GM12878 (cell line): ENCODE results near the gene EMP1. TPM values are rescaled to one million over a fixed set of nuclear protein-coding genes. Genes with fewer than 3 reads are reported as not detected.

ENCODE experiments used
- ATAC-seq: fragments of 200-7000 bp; cut with Tn5 transposase; 3 replicates; pipeline ENCODE4 v1.9.1; 2020; ENCODE audit warnings: mild to moderate bottlenecking, moderate library complexity
- BruUV-seq: library from RNA; stranded (reverse); fragments of 400-500 nt; replicated peaks from 2 replicates; lab custom pipeline; 2021; lab: Mats Ljungman, UMichigan
- CTCF ChIA-PET: fragments of 300-600 bp; sonication (Branson Sonifier 250); formaldehyde crosslinking; extraction: SDS; loops from one replicate; lab custom pipeline; 2021; ENCODE audit warnings: inconsistent platforms; lab: Yijun Ruan, JAX
- POLR2A ChIA-PET: fragments of 350-600 bp; formaldehyde crosslinking; extraction: SDS; loops from one replicate; lab custom pipeline; 2021; ENCODE audit warnings: inconsistent platforms; lab: Charles Lee
- RAD21 ChIA-PET: fragments of 300-600 bp; sonication (Branson Sonifier 250); formaldehyde crosslinking; loops from one replicate; lab custom pipeline; 2023; ENCODE audit warnings: antibody characterized with exemption; ENCODE audit not compliant: unreplicated experiment; lab: Charles Lee
- SMC1A ChIA-PET: fragments of 300-600 bp; sonication (Branson Sonifier 250); formaldehyde crosslinking; loops from one replicate; lab custom pipeline; 2023; ENCODE audit not compliant: unreplicated experiment, uncharacterized antibody; lab: Charles Lee
- DNase-seq: peaks from one replicate; pipeline ENCODE4 v3.0.0-alpha.2; 2011; ENCODE audit warnings: low read depth, low spot score
- FAIRE-seq: peaks from 3 replicates; lab custom pipeline; 2011; peaks lifted over from hg19 to GRCh38; lab: Jason Lieb, UNC
- H2AFZ ChIP-seq: 2 replicates; pipeline ENCODE4 v1.6.0; 2011; ENCODE audit warnings: low read depth, low read length, control low read depth; ENCODE audit not compliant: control insufficient read depth
- H3K27ac ChIP-seq: 2 replicates; pipeline ENCODE4 v1.5.1; 2011; ENCODE audit warnings: control low read depth; ENCODE audit not compliant: control insufficient read depth, insufficient read depth
- H3K27me3 ChIP-seq, 2 experiments: replicated peaks in 1 of 2; 2 replicates each; pipeline versions ENCODE4 v1.6.0 to v1.6.1; 2011; ENCODE audit warnings: low read length in 1 of 2; ENCODE audit not compliant: control insufficient read depth in 2 of 2, insufficient read depth in 2 of 2
- H3K36me3 ChIP-seq, 2 experiments: 2 replicates each; pipeline ENCODE4 v1.5.1; 2011; ENCODE audit warnings: low read length in 1 of 2; ENCODE audit not compliant: control insufficient read depth in 2 of 2, insufficient read depth in 2 of 2
- H3K4me1 ChIP-seq: 2 replicates; pipeline ENCODE4 v1.6.1; 2011; ENCODE audit warnings: mild to moderate bottlenecking, low read length, moderate library complexity, mixed read lengths; ENCODE audit not compliant: control insufficient read depth, insufficient read depth
- H3K4me2 ChIP-seq: 2 replicates; pipeline ENCODE4 v1.6.0; 2011; ENCODE audit warnings: control low read depth; ENCODE audit not compliant: control insufficient read depth, insufficient read depth
- H3K4me3 ChIP-seq: fragments of 200-600 bp; sonication (generic); 2 replicates; pipeline ENCODE4 v1.5.1; 2016
- H3K79me2 ChIP-seq: 2 replicates; pipeline ENCODE4 v1.6.0; 2011; ENCODE audit warnings: low read length; ENCODE audit not compliant: control insufficient read depth, insufficient read depth
- H3K9ac ChIP-seq: 2 replicates; pipeline ENCODE4 v1.8.0; 2011; ENCODE audit warnings: low read length, control low read depth, mixed read lengths; ENCODE audit not compliant: control insufficient read depth, insufficient read depth
- H3K9me3 ChIP-seq: replicated peaks from 3 replicates; pipeline ENCODE4 v1.5.1; 2011; ENCODE audit warnings: mild to moderate bottlenecking, low read length; ENCODE audit not compliant: control insufficient read depth, insufficient read depth
- H4K20me1 ChIP-seq: 2 replicates; pipeline ENCODE4 v1.6.0; 2011; ENCODE audit not compliant: control insufficient read depth, insufficient read depth
- CREB1 ChIP-seq: IDR thresholded peaks from 2 replicates; pipeline ENCODE4 v1.6.1; 2012; ENCODE audit warnings: low read depth, mild to moderate bottlenecking, inconsistent platforms
- EP300 ChIP-seq, 2 experiments: fragments of 150-350 bp in 1 of 2; IDR thresholded peaks; 2 replicates each; pipeline ENCODE4 v1.6.1; 2011 to 2012; ENCODE audit warnings: low read depth in 2 of 2, low read length in 2 of 2, borderline replicate concordance in 1 of 2, improper control_type of control experiment in 1 of 2, inconsistent platforms in 1 of 2; ENCODE audit not compliant: control insufficient read depth in 1 of 2
- GABPA ChIP-seq: IDR thresholded peaks from 2 replicates; pipeline ENCODE4 v1.6.1; 2014; ENCODE audit warnings: antibody characterized with exemption, low read depth, mild to moderate bottlenecking, inconsistent platforms
- KLF5 ChIP-seq: fragments of 450-650 bp; IDR thresholded peaks from 2 replicates; pipeline ENCODE4 v1.6.1; 2014; ENCODE audit warnings: mild to moderate bottlenecking; ENCODE audit not compliant: partially characterized antibody
- MTA3 ChIP-seq: IDR thresholded peaks from 2 replicates; pipeline ENCODE4 v1.6.1; 2012; ENCODE audit warnings: low read length, inconsistent platforms, borderline replicate concordance
- PAX5 ChIP-seq: IDR thresholded peaks from 2 replicates; pipeline ENCODE4 v1.6.1; 2011; ENCODE audit warnings: low read depth, low read length, borderline replicate concordance
- POLR2AphosphoS2 ChIP-seq: IDR thresholded peaks from 2 replicates; pipeline ENCODE4 v1.6.1; 2011; ENCODE audit warnings: low read depth, mild to moderate bottlenecking, low read length, improper control_type of control experiment, moderate library complexity
- PRDM15 ChIP-seq: fragments of 450-650 bp; formaldehyde crosslinking; IDR thresholded peaks from 2 replicates; pipeline ENCODE4 v1.4.0; 2020; ENCODE audit warnings: mild to moderate bottlenecking, moderate library complexity
- SIN3A ChIP-seq: IDR thresholded peaks from 2 replicates; pipeline ENCODE4 v1.6.1; 2012; ENCODE audit warnings: low read depth, low read length, improper control_type of control experiment
- WGBS: methylation state at CpG from one replicate; pipeline ENCODE4 v1.1.6; 2016; ENCODE audit warnings: low lambda C conversion rate; ENCODE audit not compliant: insufficient replicate concordance, insufficient coverage; ENCODE audit errors: missing lambda C conversion rate; 5-methylcytosine and 5-hydroxymethylcytosine counted together
- in situ Hi-C: fragments of 300-500 bp; cut with MboI; formaldehyde crosslinking; loops from 9 replicates; pipeline ENCODE4 v1.14.3; 2018; ENCODE audit warnings: mixed read lengths
- intact Hi-C: fragments of 100-400 bp; cut with micrococcal nuclease; formaldehyde crosslinking; loops from one replicate; pipeline ENCODE4 v1.14.2; 2022; ENCODE audit not compliant: unreplicated experiment
- polyA plus RNA-seq, 11 experiments: library from polyadenylated mRNA; depleted of rRNA in 4 of 11; unstranded in 6 of 11; stranded (reverse) in 5 of 11; fragments of >200 nt; fragmentation: Nextera tagmentation in 4 of 11; fragmentation: Illumina TruSeq in 1 of 11; extraction: Ambion mirVana in 4 of 11; extraction: Trizol in 1 of 11; gene quantifications; 1 replicate in 1 of 11; 2 replicates in 10 of 11; pipeline versions ENCODE4 v1.2.1 to v1.2.3, GENCODE V29; 2011 to 2016; ENCODE audit warnings: inconsistent platforms in 2 of 11, missing spikeins in 2 of 11, low read depth in 1 of 11
- total RNA-seq, 4 experiments: library from RNA; depleted of rRNA in 3 of 4; stranded (reverse); fragments of >200 nt in 3 of 4; fragmentation: Illumina TruSeq in 1 of 4; extraction: Trizol in 1 of 4; gene quantifications; 2 replicates each; pipeline versions ENCODE4 v1.2.1 to v1.2.3, GENCODE V29; 2013 to 2021
- TF ChIP-seq, protein P1 (sequence below), 3 experiments: IDR thresholded peaks in 2 of 3; conservative IDR thresholded peaks in 1 of 3; 2 replicates each; pipeline ENCODE4 v1.5.1; 2011; ENCODE audit warnings: low read depth in 3 of 3, low read length in 3 of 3, mild to moderate bottlenecking in 3 of 3, control low read depth in 2 of 3, moderate library complexity in 2 of 3, inconsistent platforms in 1 of 3, mixed read lengths in 1 of 3; ENCODE audit not compliant: control insufficient read depth in 2 of 3, insufficient read depth in 1 of 3; ENCODE audit errors: extremely low read depth in 1 of 3

The EMP1 gene
- total and polyA plus RNA-seq, 10 of the 15 experiments (the other 5 are each of a cell fraction or from before 2014, with no cell fraction given) = 0.09 to 0.90 (median 0.25) TPM; not detected in 1

GRCh38 chr12:13242936-13243335, 46.4 kb downstream of the EMP1 start:
- ChIA-PET RAD21 (no interaction called here), POLR2A (no interaction called here), SMC1A (no interaction called here), CTCF (no interaction called here)
- FAIRE-seq = no peak
- BruUV-seq = no TSS peak
- DNase-seq = no peak
- no peaks in the 10 kb centered on the region for H3K79me2 ChIP-seq
- ATAC-seq = no peak
- H3K9ac ChIP-seq = no peak overlapping the region
- WGBS = 33% methylated on average over 4 of the region's 4 CpGs
- peaks cover 0 to 1% of the 10 kb centered on the region in 2 experiments; a peak in 1 of 4 replicates for H3K27me3 ChIP-seq
- in situ Hi-C loops (no loop called here), intact Hi-C loops (no loop called here)
- no peaks in the 10 kb centered on the region for H4K20me1 ChIP-seq
- no peak for TF ChIP-seq PAX5
- TF ChIP-seq, protein P1, sequence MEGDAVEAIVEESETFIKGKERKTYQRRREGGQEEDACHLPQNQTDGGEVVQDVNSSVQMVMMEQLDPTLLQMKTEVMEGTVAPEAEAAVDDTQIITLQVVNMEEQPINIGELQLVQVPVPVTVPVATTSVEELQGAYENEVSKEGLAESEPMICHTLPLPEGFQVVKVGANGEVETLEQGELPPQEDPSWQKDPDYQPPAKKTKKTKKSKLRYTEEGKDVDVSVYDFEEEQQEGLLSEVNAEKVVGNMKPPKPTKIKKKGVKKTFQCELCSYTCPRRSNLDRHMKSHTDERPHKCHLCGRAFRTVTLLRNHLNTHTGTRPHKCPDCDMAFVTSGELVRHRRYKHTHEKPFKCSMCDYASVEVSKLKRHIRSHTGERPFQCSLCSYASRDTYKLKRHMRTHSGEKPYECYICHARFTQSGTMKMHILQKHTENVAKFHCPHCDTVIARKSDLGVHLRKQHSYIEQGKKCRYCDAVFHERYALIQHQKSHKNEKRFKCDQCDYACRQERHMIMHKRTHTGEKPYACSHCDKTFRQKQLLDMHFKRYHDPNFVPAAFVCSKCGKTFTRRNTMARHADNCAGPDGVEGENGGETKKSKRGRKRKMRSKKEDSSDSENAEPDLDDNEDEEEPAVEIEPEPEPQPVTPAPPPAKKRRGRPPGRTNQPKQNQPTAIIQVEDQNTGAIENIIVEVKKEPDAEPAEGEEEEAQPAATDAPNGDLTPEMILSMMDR (IDR thresholded peaks at IDR 0.05 in 2 of 3, conservative IDR thresholded peaks at IDR 0.05 in 1 of 3; ENCODE audit: control insufficient read depth in 2 of 3, extremely low read depth in 1 of 3, insufficient read depth in 1 of 3, low read depth in 3 of 3, low read length in 3 of 3) = no peak
- TF ChIP-seq PRDM15 = no peak
- no peak for TF ChIP-seq MTA3
- TF ChIP-seq GABPA = no peak
- TF ChIP-seq CREB1 = no peak
- TF ChIP-seq POLR2AphosphoS2 = no peak
- TF ChIP-seq SIN3A = no peak
- no peak for TF ChIP-seq EP300 (IDR thresholded peaks at IDR 0.05; ENCODE audit: borderline replicate concordance in 1 of 2, control insufficient read depth in 1 of 2, low read depth in 2 of 2, low read length in 2 of 2)
- TF ChIP-seq KLF5 = no peak
- H3K4me3 ChIP-seq = no peak overlapping the region
- H3K27ac ChIP-seq = no peak overlapping the region
- H2AFZ ChIP-seq = no peak overlapping the region
- H3K36me3 ChIP-seq = no peaks in the 10 kb centered on the region
- H3K4me2 ChIP-seq = no peak overlapping the region
- no peaks in the 10 kb centered on the region for H3K4me1 ChIP-seq
- H3K9me3 ChIP-seq = no peaks in the 10 kb centered on the region
